Sigmoid colon (tissue), 4 donors: ENCODE results near the gene ARHGAP6.

ENCODE experiments used
- CTCF ChIP-seq, 4 experiments: fragments of 450-650 bp in 3 of 4; fragments of 200-600 bp in 1 of 4; IDR thresholded peaks; one replicate each; pipeline ENCODE4 v1.5.1; 2016 to 2019; ENCODE audit warnings: antibody characterized with exemption in 4 of 4, mild to moderate bottlenecking in 3 of 4, moderate library complexity in 2 of 4
- EP300 ChIP-seq, 4 donors: sonication (generic); formaldehyde crosslinking; IDR thresholded peaks; one replicate each; pipeline ENCODE4 v1.6.1; 2017; ENCODE audit warnings: antibody characterized with exemption in 4 of 4

DNA sequence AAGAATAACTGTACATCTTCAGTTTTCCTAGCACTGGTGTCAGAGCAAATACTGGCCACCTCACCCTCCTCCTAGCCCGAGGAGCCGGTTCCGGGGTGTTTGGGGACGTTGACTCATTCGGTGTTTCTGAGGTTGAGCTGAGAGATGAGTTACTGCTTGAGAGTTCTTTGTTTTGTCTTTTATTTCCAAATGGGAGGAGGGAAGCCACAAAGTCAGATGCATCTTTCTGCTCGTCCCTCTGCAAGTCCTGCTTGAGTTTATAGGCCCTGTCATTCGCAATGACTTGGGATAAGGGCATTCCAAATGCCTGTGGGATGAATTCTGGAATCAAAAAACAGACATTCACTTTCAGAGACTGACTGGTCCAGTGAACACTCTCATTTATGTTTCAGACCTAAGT, 477.1 kb downstream of the ARHGAP6 start:
- TF ChIP-seq CTCF (IDR thresholded peaks at IDR 0.05) (no peak), EP300 (IDR thresholded peaks at IDR 0.05) (no peak)
